G401 (cell line): ENCODE measurements around the gene PGM5. TPM values are rescaled to one million over a fixed set of nuclear protein-coding genes. Genes with fewer than 3 reads are reported as not detected.

Experiments
- DNase-seq: peaks from one replicate; pipeline ENCODE4 v3.0.0-alpha.2; 2015; ENCODE audit warnings: low spot score
- in situ Hi-C: cut with HindIII; loops from 2 replicates; pipeline ENCODE4 v1.10.0; 2016; ENCODE audit warnings: low sequenced_read_pairs, mixed read lengths
- total RNA-seq: library from RNA; depleted of rRNA; stranded (reverse); fragments of >200 nt; shearing (Covaris generic); gene quantifications from 2 replicates; pipeline ENCODE4 v1.2.3, GENCODE V29; 2014

Gene PGM5
- total RNA-seq, 1 experiment from 2014 or later, result 0.68 TPM

DNA sequence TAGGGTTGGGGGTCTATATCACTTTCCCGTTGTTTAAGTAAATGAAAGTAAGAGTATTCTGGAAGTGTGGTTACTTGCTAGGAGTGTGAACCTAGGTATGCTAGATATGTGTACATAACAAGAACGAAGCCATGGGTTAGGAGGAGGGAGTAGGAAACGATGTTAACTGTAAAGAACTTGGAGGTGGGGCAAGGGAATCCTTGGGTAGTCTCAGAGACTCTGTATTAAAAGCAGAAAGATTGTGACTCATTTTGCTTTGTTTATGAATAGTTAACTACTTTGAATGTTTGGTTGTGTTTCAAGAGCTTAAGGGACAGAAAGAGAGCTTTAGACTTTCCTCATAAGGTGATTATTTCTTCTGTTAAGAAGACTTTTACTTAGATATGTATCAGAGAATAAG, 124.4 kb downstream of the PGM5 start:
- DNase-seq, result no peak
- in situ Hi-C loops, result no loop called here

DNA sequence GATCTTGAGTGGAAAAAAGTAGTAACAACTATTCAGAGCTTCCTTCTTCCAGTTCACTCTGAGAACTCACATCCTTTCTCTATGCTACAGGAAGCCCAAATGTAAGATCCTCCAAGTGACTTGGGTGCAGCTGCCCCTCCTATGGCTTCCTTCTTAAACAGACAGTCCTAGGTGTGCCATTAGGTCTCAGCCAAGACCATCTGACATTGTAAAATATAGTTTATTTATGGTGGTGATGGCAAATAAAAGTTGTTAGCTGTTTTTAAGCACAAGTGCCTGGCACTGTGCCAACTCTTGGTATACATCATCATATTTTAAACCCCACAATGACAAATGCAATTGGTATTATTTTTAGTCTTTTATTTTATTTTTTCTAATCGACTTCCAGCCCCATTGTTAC, 126.1 kb downstream of the PGM5 start:
- in situ Hi-C loops, result no loop called here
- no peak for DNase-seq

DNA sequence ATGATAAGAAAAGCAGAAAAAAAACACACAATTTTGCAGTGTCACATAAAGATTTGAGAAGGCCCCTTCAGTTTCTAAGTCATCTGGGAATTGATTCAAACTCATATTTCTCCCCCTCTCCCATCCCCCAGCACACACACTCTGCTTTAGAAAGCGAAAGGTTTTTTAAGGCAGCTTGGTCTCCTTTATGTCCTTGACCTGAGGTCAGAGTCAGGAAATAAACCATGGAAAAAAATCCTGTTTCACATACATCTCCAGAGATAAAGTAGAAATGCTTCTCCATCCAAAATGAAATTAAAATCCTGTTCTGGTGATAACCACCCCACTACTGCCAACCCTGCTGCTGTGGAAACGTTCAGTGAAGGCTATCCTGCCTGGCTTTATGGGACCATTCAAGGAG, 131.7 kb downstream of the PGM5 start:
- in situ Hi-C loops, result no loop called here
- no peak for DNase-seq

DNA sequence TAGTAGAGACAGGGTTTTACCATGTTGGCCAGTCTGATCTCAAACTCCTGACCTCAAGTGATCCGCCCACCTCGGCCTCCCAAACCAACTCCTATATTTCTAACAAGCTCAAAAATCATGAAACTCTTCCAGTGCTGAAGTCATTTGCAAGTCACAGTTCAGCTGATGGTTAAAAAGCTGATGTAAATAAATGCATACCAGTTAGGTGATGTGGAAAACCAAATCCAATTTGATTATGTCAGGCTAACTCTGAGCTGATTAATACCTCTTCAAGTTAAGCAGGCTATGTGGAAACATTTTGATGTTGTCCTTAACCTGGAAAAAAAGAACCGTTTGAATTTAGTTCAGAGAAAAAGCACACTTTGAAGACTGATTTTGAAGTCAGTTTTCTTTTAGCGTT, 133.2 kb downstream of the PGM5 start:
- DNase-seq, result no peak
- in situ Hi-C loops, result no loop called here

DNA sequence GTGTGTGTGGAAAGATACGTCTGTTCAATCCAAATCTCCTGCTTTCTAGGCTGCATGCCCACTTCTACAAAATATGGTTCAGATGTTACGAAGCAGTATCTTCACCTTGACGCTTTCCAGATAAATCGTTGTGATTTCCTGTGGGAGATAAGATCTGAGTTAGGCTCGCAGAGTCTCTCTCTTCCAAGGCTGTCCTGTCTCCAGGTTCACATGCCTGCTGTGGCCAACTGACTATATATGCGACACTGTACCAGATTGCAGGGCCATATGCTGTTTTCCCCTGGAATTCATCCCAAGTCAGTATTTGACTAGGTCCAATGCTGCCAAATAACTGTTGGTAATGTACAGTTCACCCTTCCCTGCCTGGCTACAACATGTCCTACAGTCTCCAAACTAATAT, 136.4 kb downstream of the PGM5 start:
- DNase-seq, result peak; percentile 98
- in situ Hi-C loops, result no loop called here

DNA sequence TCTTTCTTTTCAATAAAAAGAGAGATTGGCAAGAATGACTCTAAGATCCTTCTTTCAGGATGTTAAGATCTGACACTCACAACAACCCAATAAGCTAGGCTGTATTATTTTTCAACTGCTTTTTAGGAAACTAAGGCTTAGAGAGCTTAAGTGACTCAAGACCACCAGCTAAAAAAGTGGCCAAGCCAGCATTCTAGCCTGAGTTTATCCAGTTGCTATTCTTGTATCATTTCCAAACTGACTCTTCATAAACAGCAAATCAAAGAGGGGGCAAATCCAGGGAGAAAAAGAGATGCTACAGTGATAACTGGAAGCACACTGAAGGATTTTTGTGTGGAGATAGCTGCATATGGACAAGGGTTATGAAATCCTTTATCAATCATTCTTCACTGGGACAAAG, 137.1 kb downstream of the PGM5 start:
- in situ Hi-C loops, result no loop called here

DNA sequence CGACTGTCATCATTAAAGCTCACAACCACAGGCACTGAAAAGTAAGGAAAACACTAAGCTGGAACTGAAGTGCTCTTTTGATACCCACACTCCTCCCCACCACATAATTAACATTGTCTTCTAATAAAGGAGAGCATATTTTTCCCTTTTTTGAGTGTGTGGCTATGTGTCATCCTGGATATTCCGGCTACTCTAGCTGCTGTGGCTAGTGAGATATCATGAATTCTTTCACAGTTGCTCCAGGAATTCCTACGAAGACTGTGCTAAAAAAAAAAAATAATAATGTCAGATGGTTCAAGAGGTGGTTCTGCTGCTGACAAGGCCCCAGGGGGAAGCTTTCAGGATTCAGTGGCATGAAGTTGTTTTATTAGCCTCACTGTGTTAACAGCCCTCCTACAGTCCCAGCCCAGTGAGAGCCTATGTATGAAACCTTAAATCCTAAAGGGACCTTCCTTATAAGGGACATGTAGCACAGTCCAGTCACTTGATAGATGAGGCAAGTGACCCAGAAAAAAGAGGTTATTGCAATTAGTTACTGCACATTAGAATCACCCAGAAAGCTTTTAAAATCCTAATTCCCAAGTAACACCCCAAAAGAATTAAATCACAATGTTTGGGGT, 137.7 kb downstream of the PGM5 start:
- no peak for DNase-seq
- in situ Hi-C loops, result no loop called here

More for the DNA sequence above, 137.1 kb downstream of the PGM5 start:
- DNase-seq, result peak; percentile 24

DNA sequence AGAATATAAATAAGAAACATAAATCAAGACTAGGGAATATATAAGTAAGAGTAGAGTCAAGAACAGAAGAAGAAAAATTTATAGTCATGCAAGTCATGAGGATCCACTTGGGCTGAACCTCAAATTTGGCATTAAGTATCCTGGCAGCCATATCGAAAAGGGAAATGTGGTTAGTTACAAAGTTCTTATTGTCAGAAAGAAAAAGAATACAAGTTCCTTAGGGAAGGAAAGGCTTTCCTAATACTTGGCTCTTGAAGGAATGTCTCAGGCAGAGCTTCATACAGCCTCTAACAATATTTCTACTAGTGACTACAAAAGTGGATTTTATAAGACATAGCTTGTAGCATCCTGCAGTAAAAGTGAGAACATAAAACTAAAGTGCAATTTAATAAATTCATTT, 138.8 kb downstream of the PGM5 start:
- in situ Hi-C loops, result no loop called here
- no peak for DNase-seq

DNA sequence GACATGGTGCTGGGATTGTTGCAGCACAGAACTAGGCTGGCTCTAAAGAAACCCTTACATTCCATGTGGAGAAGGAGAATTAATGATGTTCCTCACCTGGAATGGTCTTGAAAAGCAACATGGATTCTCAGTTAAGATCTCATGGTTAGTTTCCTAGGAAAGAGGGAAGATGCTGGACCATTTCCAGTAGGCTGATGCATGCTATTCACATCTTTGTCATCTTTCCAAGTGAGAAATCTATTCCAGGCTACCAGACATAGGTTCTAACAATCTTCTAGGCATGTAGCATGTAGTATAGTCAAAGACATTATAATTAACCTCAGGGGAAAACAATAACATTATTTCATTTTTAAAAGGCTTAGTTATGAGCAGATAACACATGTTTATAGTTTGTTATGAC, 139.9 kb downstream of the PGM5 start:
- in situ Hi-C loops, result no loop called here
- DNase-seq, result peak; percentile 51

DNA sequence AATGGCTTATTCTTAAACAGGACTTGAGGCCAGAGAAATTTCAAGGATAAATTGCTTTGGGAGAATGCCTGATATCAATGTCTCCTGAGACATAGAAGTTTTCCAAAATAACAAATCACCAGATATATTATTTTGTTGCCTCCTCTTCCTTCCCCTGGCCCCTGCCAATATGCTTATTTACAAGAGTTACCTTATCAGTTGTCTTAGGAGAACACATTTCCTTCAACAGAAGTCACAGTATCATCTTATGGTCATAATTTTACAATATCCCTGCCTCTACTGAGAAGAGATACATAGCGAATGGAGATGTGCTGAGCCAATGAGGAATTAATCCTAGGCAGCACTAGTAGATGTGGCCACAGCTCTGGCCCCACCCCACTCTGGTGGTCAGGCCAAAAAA, 141.2 kb downstream of the PGM5 start:
- no peak for DNase-seq
- in situ Hi-C loops, result no loop called here

DNA sequence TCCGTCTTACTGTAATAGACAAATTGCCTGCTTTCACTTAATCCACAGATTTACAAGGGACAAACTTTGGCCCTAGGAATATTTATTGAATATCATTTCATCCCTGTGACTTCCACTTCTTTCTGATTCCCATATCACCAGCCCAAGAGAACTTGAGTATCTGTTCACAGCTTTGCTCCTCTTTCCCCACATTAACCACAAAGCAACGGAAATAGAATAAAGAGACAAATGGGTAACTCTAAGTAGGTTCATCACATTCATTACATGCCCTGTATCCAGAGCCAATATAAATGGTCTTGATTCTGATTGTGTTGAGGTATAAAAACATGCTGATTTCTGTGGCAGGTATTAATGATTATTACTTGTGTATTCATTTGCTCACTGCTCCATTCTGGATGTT, 142.4 kb downstream of the PGM5 start:
- in situ Hi-C loops, result no loop called here
- no peak for DNase-seq

DNA sequence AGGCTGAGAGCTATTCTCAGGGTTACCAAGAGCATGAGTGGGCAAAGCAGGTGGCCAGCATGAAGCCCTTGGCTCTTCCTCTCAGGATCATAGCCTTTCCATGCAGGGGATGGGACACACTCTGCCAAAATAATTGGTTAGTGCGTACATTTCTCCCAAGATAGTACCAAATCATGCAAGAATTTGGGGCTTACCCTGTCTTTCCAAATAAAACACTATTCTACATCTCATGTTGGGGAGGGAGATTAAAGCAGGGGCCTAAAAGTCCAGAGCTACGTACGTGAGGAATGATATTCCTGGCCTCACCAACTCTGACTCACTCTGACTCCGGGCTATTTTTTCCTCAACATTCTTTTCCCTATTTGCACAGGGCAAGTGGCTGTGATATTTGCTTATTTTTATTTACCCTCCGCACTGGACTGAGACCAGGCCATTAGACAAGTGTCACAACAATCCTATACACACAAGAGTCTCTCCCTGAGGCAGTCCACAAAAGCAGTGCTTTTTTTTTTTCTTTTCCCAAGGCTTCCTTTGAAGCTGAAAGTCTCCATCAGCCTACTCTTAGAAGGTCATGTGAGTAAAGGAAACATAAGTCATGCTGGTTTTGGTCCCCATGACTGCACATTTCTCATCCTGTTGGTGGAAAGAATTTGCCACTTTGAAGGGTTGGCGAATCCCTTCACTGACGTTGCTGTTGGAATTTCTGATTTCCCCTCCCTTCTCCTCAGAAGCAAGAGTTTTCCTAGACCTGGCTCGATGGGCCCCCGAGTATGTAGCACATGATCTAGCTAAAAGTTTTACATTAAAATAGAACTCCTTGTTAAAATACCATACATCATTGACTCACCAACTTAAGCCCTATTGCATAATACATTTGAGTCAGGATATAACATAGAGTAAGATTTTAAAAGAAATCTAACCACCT, 144.3 kb downstream of the PGM5 start:
- in situ Hi-C loops, result no loop called here
- peak; percentile 25 for DNase-seq

DNA sequence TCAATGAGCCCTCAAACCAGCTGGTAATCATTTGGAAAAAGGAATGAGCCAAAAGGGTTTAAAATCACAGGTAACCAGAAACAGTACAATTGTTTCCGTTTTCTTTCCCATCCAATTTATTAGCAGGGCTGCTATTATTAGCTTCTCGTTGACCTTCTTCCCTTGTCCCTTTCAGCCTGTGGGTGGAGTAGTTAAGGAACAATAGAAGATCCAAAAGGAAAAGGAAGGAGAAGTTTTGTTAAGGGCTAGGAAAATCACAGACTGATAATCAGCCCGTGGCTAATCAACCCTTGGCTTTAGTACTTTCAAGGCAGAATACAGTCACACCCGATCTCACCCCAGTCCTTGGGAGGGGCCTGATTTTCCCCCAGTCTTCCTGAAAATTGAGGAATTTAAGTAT, 145.9 kb downstream of the PGM5 start:
- DNase-seq, result no peak
- in situ Hi-C loops, result no loop called here

DNA sequence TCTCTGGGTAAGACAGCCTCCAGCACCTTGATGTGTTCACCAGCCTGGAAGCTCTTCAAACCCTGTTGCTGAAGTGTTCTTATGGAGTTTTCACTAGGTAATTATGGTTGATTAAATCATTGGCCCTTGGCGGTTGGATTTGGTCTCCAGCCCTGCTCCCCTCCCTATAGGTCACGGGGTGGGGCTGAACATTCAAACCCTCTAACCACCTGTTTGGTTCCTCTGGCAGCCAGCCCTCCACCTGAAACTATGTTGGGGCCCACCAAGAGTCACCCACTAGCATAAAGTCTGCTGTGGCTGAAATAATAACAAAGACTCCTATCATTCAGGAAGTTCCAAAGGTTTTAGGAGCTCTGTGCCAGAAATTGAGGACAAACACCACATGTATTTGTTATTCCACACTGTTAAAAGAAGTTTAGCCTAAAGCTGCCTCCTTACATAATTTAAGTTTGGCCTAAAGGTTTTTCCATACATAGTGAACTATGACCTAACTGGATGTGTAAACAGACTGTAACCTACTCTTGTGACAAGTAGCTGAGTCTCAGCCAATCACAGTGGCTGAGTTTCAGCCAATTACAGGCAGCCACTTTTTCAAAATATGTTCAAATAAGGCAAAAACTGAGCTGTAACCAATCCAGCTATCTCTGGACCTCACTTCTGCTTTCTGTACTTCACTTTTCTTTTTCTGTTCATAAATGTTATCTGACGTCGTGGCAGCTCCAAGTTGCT, 149.4 kb downstream of the PGM5 start:
- DNase-seq, result no peak
- in situ Hi-C loops, result no loop called here

DNA sequence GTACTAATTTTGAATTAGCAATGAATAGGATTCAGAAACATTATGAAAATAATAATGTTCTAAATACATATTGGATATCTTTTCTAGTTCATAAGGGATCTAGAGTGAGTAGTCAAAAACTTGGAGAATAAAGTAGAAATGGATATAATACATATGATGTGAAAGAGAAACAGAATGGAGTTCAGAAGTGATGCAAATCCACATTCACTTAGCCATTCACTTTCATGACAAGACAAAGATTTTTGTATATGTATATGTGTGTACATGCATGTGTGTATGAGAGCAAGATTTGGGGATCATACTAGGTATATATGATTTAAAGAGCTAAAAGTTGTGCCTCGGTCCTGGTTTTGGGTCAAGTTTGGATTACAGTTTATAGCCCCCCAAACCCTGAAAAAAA, 150.1 kb downstream of the PGM5 start:
- in situ Hi-C loops, result no loop called here
- DNase-seq, result no peak

DNA sequence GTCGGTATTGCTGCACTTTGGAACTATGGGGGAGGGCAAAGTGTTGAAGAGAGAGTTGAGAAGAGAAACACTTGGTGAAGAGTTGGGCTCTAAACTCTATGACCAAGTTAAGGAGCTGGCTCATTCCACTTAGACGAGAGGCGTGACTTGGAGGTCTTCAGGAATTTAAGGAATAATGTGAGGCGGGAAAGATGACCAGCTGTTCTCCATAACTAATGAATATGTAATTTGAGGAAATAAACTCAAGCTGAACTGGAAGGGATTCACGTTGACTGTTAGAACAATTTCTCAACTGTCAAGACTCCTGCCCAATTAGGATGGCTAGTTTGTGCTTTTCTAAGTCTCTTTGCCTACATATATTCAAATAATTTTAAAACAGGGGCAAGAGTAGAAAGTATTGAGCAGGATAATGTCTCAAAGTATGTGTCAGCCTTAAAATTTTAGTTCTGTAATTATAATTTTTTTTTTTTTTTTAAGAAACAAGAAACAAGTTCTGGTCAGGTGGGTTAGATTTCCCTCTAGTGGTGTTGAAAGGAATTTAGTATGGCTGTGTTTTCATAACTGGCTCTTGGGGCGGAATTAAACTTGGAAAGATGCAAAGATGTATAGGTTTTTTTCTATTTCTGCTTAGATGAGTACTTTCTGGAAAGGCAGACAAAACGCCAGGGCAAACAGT, 150.9 kb downstream of the PGM5 start:
- in situ Hi-C loops, result no loop called here
- DNase-seq, result peak; percentile 68

DNA sequence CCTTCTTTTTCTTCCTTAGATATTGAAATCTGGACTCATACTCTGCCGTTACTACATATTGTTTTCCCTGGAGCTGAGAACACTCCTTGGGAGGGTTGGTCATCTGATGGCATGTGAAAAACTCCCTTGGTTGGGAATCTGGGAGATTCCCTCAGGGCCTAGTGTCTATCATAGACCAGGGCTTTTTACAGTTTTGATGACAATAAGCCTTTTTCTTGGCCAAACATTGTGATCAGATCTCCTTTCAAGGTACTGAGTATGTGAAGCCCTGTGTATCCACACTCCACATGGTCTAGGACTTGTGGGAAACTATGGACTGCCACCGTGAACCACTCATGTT, 151.4 kb downstream of the PGM5 start:
- in situ Hi-C loops, result no loop called here
- DNase-seq, result no peak

DNA sequence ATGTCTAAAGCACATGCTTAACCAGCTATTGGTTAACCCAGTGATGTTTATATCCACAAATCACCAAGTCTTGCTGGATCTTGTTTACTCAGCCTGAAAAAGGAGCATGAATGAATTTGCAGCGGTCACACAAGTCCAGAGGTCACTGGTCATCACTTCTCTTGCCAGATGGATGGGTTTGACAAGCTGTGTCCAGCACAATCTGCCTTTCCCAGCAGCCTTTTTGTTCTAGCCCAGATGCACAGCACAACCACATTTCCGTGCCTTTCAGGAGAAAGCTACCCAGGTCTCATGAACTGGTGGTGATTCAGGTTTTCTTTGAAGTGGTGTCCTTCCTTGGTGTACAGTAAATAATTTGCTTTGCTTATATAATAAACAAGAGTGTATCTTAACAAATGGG, 152.1 kb downstream of the PGM5 start:
- no peak for DNase-seq
- in situ Hi-C loops, result no loop called here

DNA sequence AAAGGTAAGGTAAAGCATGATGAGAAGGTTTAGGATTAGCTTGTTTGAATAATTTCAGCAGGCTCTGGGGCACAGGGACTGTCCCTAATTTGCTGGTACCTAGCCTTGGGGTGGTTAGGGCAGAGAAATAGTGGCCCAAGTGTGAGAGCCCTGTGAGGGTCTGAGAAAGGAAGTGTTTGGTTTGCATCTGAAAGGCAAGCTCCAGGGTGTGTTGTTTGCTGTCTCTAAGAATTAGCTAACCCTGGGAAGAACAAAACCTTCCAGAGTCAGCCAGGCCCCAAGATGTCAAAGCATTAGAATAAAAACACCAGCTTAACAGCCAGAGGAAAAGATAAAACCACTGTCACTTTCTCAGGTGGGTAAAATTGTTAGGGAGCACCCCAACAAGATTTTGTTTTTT, 153.3 kb downstream of the PGM5 start:
- no peak for DNase-seq
- in situ Hi-C loops, result no loop called here

DNA sequence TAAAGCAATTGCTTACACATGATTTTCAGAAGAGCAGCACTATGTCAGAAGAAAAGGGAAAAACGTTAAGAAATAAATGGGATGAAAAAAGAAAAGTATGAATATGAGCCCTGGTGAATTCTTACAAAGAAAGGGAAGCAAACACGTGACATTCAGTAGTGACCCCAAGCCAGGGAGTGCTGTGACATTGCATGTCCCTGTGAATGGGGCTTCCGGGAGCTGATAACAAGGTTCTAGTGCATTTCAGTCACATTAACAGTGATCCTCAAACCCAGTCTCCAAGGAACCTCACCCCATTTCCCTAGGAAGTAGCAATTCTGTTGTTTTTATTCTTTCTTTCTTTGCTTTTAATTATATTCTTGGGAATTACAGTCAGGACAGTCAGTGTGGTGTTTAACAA, 157.0 kb downstream of the PGM5 start:
- in situ Hi-C loops, result no loop called here

More for the DNA sequence above, 157.0 kb downstream of the PGM5 start:
- DNase-seq, result no peak
